Stimulated activated naive CD8-positive, alpha-beta T cell treated with anti-CD3 and anti-CD28 coated beads, Interleukin-15, amount 100 ng/mL, for 72 hours (primary cell): ENCODE data around the gene C5orf15.
"Not testable (repeated sequence)": the region's sequence is repeated elsewhere in the genome, so short reads cannot be mapped to it uniquely, and the experiment has no call there.

Source experiments
- ATAC-seq: fragments of 150-1000 bp; cut with Tn5 transposase; 2 replicates; pipeline ENCODE4 v1.10.0; 2021; ENCODE audit warnings: mild to moderate bottlenecking, moderate library complexity
- DNase-seq, 2 donors: peaks; one replicate each; pipeline ENCODE4 v3.0.0; 2021 to 2022
- H3K27ac Mint-ChIP-seq, 2 donors: one replicate each; pipeline ENCODE4 v1.8.0; 2022; ENCODE audit warnings: mild to moderate bottlenecking in 2 of 2, mixed read lengths in 2 of 2, moderate library complexity in 2 of 2
- H3K27me3 Mint-ChIP-seq: one replicate; pipeline ENCODE4 v1.8.0; 2022; ENCODE audit warnings: mixed read lengths
- H3K4me1 Mint-ChIP-seq: one replicate; pipeline ENCODE4 v1.8.0; 2022; ENCODE audit warnings: mild to moderate bottlenecking, mixed read lengths
- H3K4me3 Mint-ChIP-seq, 2 donors: one replicate each; pipeline ENCODE4 v1.8.0; 2022; ENCODE audit warnings: mild to moderate bottlenecking in 2 of 2, mixed read lengths in 2 of 2, moderate library complexity in 1 of 2
- H3K9me3 Mint-ChIP-seq, 2 donors: one replicate each; pipeline ENCODE4 v1.8.0; 2022; ENCODE audit warnings: mixed read lengths in 2 of 2

The C5orf15 gene

DNA sequence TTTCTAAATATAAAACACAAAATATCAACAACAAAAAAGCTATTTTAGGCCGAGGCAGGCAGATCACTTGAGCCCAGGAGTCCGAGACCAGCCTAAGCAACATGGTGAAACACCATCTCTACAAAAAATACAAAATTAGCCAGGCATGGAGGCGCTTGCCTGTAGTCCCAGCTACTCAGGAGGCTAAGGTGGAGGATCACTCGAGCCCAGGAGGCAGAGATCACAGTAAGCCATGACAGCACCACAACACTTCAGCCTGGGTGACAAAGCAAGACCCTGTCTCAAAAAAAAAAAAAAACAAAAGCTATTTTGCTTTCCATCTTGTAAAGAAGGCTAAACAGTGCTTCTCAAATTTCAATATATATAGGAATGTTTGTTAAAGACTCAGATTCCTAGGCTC, 11.3 kb downstream of the C5orf15 start:
- H3K4me3 Mint-ChIP-seq = peak overlapping the region; percentile 24 to 40
- H3K9me3 Mint-ChIP-seq = no peaks in the 10 kb centered on the region
- peak overlapping the region in 1 of 2 donors; percentile 84 for H3K27ac Mint-ChIP-seq
- DNase-seq (no peak), ATAC-seq (no peak)
- H3K4me1 Mint-ChIP-seq = peaks cover 36% of the 10 kb centered on the region
- no peaks in the 10 kb centered on the region for H3K27me3 Mint-ChIP-seq

DNA sequence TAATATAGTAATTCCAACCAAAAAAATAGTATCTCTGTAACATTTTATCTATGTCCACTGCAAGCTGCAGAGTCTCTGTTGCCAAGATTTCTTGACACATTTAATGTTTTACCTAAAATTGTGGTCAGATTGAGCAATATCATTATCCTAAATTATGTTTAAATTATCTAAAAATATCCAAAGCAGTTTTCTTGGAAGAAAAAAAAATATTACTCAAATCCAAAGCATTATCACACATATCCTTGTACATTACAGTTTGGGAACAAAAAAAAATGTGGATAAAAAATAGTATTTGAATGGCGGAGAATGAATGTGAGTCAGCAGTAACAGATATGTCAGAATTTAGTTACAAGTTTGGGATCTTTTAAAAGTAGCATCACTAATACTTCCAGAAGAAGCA, 12.2 kb downstream of the C5orf15 start:
- H3K9me3 Mint-ChIP-seq, ATAC-seq, H3K27ac Mint-ChIP-seq, DNase-seq, H3K27me3 Mint-ChIP-seq, H3K4me3 Mint-ChIP-seq: not testable (repeated sequence)
- H3K4me1 Mint-ChIP-seq = peaks cover 34% of the 10 kb centered on the region

DNA sequence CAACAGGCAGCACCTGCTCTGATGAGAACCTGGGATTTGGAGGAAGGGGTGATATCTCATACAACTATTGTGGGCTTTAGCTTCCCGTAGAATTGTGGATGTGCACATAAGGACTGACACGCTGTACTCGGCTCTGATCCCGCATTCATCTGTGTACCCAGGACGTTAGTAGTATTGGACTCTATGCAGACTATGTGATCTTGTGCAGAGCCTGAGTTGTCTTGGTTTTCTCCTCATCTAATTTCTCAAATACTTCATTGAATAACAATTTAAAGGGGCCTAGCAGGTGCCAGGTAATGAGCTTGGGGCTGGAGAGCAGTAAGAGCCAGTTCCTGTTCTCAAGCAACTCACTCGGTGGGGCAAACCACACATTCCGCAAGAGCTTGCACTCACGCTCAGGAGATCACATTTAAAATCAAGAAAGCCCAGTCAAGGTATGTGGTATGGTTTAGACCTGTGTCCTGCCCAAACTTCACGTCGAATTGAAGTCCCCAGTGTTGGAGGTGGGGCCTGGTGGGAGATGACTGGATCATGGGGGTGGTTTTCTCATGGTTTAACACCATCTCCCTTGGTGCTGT, 14.8 kb downstream of the C5orf15 start:
- no peaks in the 10 kb centered on the region for H3K9me3 Mint-ChIP-seq
- no peak for DNase-seq
- no peak for ATAC-seq
- H3K27ac Mint-ChIP-seq = peak overlapping the region in 1 of 2 donors; percentile 3
- no peaks in the 10 kb centered on the region for H3K27me3 Mint-ChIP-seq
- no peak overlapping the region for H3K4me3 Mint-ChIP-seq
- H3K4me1 Mint-ChIP-seq = peaks cover 28% of the 10 kb centered on the region

DNA sequence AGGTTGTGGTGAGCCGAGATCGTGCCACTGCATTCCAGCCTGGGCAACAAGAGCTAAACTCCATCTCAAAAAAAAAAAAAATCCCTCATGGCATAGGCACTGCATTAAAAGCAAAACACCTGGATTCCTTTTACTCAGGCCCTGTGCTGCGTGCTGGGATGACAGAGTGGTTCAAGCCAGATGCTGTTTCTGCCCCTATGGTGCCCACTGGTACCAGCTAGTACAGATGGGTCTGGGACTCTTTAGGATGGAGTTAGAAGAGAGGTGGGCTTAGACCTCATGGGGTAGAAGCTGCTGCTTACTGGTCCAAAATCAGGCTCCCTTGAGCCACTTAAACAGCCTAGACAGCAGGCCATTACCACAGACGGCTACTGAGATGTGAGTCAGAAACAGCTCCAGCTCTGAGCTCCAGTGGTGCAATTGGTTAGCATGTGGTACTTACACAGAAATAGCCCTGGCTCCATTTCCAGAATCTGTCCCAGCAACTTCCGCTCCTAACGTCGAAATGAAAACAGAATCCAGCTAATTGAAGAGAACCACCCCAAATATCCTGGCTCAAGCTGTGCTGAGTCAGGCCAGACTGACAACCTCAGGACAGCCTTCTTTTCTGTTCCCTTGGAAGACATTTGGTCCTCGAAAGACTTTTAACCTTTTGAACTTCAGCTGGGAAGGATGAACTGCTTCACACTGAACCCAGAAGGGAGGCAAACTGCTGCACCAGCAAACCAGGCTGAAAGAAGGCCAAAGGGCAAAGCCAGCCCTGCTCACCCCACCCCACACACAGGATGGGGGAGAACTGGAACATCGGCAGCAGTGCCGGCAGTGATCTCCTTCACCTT, 15.5 kb downstream of the C5orf15 start:
- no peaks in the 10 kb centered on the region for H3K27me3 Mint-ChIP-seq
- no peak overlapping the region for H3K27ac Mint-ChIP-seq
- no peak overlapping the region for H3K4me3 Mint-ChIP-seq
- no peak for DNase-seq
- no peaks in the 10 kb centered on the region for H3K9me3 Mint-ChIP-seq
- peak; percentile 16 for ATAC-seq
- peaks cover 26% of the 10 kb centered on the region for H3K4me1 Mint-ChIP-seq

DNA sequence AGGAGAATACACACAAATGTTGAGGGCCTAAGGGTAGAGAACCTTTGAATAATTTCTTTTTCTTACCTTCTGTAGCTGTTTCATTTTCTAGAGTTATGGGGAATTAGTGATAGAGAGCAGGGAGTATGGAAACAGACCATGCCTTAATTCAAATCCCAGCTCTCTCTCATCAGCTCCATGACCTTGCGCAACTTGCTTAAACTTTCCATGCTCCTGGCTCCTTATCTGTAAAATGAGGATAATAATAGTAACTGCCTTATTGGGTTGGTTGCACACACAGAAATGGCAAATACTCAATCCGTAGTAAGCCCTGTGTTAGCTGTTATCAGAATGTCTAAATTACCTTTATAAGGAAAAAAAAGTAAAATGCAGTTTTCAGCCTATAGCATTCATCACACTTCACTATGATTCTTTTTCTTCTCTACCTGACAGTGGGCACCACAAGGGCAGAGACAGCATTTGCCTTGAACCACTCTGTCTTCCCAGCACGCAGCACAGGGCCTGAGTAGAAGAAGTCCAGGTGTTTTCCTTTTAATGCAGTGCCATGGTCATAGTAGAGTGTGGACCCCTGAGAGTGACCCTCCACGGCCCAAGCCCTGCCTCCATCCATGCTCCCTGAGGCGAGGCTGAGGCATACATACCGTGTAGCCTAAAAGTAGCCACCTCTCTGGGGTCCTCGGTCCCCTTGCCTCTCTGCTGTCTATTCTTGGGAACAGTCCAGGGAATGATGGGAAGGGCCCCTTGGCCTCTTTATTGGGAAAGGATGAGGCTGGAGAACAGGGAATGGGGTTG, 17.4 kb downstream of the C5orf15 start:
- peaks cover 15% of the 10 kb centered on the region for H3K4me1 Mint-ChIP-seq
- H3K27me3 Mint-ChIP-seq = no peaks in the 10 kb centered on the region
- peak overlapping the region in 1 of 2 donors; percentile 57 for H3K27ac Mint-ChIP-seq
- ATAC-seq (no peak), DNase-seq (no peak)
- no peak overlapping the region for H3K4me3 Mint-ChIP-seq
- no peaks in the 10 kb centered on the region for H3K9me3 Mint-ChIP-seq

DNA sequence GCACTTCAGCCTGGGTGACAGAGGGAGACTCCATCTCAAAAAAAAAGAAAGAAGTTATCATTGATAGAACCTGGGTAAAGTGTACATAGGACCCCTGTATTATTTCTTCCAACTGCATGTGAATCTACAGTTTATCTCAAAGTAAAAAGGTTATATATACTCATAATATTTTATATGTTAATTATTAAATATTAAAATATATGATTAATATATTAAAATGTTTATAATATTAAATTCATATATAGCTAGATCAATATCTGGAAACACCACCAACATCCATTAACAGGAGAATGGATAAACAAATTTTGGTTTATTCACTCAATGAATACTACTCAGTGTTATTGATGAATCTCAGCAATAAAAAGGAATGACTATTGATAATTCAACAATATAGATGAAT, 19.7 kb downstream of the C5orf15 start:
- DNase-seq (no peak), ATAC-seq (no peak)
- no peak overlapping the region for H3K4me3 Mint-ChIP-seq
- H3K27ac Mint-ChIP-seq = no peak overlapping the region
- peaks cover 7% of the 10 kb centered on the region for H3K4me1 Mint-ChIP-seq
- no peaks in the 10 kb centered on the region for H3K27me3 Mint-ChIP-seq
- H3K9me3 Mint-ChIP-seq = no peaks in the 10 kb centered on the region

DNA sequence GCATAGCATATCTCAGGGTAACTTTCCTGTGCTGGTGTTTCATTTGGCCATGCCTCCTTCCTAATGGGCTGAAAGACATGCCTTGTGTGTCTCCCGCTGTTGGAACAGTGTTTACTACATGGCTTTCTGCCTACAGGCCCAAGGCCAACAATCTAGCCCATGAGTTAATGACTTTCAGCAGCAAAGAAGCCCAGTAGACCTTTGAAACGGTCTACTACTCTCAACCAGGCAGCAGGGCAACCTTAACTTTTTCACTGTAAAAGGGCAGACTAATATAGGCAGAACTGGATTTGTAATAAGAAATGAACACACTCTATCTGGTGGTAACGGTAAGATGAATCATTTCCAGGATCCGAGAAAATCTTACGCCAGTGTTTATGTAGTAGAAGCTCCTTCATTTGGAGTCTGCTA, 21.0 kb downstream of the C5orf15 start:
- H3K4me1 Mint-ChIP-seq = peaks cover 15% of the 10 kb centered on the region

DNA sequence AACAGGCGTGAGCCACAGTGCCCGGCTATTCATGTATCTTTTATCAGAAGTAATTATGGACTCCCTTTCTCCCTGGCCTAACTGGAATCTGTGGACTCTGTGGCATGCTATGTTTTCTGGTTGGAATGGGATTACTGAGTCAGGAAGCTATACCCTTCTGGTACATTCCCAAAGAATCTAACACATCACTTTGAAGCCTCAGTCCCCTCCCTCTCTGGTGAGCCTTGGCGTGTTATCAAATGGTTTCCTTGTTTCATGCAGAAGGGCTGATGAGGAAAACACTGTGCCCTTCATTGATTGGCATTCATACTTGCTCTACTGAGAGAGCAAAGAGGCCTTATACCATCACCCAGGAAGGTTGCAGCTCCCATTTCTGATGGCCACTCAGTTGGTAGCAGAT, 22.9 kb downstream of the C5orf15 start:
- DNase-seq = no peak
- ATAC-seq = no peak
- H3K4me3 Mint-ChIP-seq = no peak overlapping the region
- peaks cover 17% of the 10 kb centered on the region for H3K4me1 Mint-ChIP-seq
- H3K27ac Mint-ChIP-seq = no peak overlapping the region
- no peaks in the 10 kb centered on the region for H3K27me3 Mint-ChIP-seq
- no peaks in the 10 kb centered on the region for H3K9me3 Mint-ChIP-seq

More for the DNA sequence above, 21.0 kb downstream of the C5orf15 start:
- ATAC-seq (no peak), DNase-seq (no peak)
- H3K4me3 Mint-ChIP-seq = no peak overlapping the region
- no peak overlapping the region for H3K27ac Mint-ChIP-seq
- no peaks in the 10 kb centered on the region for H3K27me3 Mint-ChIP-seq
- H3K9me3 Mint-ChIP-seq = no peaks in the 10 kb centered on the region

DNA sequence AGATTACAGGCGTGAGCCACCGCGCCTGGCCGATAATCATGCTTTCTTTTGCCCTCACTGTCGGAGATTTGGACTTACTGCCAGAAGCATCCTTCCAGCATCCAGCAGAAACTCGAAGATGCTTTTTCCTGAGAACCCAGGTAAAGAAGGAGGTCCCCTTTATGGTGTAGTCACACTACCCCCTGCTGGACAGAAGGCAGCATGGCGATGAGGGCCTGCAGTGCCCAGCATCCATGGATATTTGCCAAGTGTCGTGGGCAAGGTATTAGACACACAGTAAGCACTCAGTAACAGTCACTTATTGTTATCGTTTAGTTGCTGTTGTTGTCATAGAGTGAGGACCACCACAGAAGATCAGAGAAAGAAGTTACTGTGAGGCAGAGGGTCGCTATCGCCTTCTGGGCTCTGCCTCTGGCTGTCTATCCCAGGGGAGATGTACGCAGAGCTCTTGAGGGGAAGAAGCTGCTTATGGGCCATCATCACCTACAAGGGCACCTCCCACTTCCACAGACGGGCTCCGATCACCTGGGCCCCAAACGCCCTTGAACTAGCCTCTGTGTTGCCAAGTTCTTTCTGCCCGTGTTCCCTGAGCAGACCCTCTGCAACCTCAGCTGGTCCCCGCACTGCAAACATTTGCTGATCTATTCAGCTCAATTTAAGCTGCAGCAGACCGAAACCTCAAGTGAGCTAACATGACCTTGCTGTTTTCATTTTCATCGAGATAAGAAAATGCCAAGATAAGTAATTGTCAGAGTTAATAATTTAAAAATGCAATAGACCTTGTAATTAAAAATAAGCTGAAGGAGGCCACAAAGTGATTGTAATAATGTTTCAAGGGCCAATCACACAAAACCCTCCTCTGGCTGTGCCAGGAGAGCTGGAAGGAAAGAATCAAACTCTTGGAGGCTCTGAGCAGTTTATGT, 23.9 kb downstream of the C5orf15 start:
- ATAC-seq (peak; percentile 81), DNase-seq (peak; percentile 45 to 63)
- H3K27ac Mint-ChIP-seq = no peak overlapping the region
- H3K4me3 Mint-ChIP-seq = no peak overlapping the region
- H3K4me1 Mint-ChIP-seq = peaks cover 18% of the 10 kb centered on the region
- no peaks in the 10 kb centered on the region for H3K9me3 Mint-ChIP-seq
- H3K27me3 Mint-ChIP-seq = no peaks in the 10 kb centered on the region

DNA sequence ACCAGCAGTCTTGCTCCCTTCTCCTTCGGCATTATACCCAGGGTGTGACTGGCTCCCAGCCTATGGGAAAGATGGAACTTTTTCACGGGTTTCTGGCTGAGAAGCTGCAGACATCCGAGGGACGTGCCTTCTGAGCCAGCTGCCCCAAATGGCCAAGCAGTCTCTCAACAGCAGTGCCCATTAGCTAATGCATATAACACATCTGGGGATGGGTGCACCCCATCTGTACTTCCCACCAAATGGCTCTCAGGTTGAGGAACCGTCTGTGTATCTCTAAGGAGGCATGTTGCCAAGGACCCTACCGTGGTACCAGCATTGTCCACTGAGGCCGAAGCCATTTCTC, 25.0 kb downstream of the C5orf15 start:
- Mint-ChIP-seq H3K27ac (peak overlapping the region in 1 of 2 donors; percentile 30), H3K4me1 (peaks cover 24% of the 10 kb centered on the region), H3K9me3 (no peaks in the 10 kb centered on the region), H3K4me3 (no peak overlapping the region), H3K27me3 (no peaks in the 10 kb centered on the region)
- ATAC-seq = no peak
- no peak for DNase-seq

DNA sequence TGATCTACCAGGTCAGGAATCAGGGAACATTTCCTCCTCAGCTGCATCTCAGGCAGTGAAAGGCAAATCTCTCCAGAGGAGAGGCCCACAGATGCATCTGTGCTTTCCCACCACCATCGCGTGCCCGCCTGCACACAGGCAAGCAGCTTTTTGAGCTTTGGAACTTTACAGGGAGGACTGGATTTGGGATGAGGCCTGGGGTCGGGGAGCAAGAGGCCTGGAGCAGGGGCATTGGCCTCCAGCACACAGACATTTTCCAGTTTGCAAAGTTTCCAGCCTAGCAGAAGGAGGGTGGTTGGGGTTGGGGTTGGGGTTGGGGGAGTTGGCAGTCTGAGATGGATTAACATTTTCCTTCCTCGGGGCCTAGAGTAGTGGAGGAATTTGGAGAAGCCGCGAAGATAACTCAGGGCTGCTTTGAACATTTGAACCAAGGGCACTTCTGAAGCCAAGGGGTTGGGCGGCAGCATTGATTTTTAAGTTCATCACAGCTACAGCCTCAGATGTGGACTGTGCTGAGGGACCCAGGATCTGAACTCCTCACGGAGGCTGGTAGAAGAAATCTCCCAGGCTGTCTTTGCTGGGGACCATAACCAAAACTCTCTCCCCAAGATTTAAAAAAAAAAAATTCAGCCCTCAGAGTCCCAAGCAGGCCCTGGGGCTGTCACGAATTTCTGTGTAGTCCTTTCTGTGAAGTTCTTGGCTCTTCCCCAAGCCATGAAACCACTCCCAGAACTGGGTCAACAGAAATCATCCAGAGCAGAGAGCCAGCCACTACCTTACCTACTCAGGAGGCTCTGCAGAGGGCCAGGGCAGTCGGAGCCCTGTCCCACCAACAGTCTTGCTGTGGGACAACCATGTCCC, 25.6 kb downstream of the C5orf15 start:
- Mint-ChIP-seq H3K27me3 (no peaks in the 10 kb centered on the region), H3K27ac (no peak overlapping the region), H3K4me1 (peaks cover 24% of the 10 kb centered on the region), H3K4me3 (no peak overlapping the region), H3K9me3 (no peaks in the 10 kb centered on the region)
- no peak for DNase-seq
- no peak for ATAC-seq

DNA sequence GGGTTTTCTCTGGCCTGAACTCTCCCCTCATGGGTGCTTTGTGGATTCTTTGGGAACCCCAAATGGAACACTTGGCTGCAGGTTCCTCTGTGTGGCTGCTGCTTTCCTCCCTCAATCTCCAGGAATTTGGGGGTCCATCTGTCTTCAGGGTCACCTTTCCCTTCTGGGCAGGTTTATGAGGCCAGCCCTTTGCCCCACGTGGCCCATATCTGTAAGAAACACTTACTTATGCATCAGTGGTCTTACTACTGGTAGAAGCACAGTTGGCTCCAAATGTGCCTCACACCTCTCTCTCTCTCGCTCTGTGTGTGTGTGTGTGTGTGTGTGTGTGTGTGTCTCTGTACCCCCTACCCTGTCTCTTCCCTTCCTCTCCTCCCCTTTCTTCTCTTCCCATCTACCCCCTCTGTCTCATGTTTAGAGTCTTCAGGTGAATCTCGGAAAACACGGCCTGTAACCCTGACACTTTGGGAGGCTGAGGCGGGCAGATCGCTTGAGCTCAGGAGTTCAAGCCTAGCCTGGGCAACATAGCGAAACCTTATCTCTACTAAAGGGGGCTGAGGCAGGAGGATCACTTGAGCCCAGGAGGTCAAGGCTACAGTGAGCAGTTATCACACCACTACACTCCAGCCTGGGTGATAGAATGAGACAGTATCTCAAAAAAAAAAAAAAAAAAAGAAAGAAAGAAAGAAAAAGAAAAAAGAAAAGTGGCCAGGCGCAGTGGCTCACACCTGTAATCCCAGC, 26.8 kb downstream of the C5orf15 start:
- Mint-ChIP-seq H3K4me3 (no peak overlapping the region), H3K27ac (peak overlapping the region in 1 of 2 donors; percentile 81), H3K27me3 (no peaks in the 10 kb centered on the region), H3K9me3 (peaks cover 0 to 3% of the 10 kb centered on the region in 2 donors), H3K4me1 (peaks cover 26% of the 10 kb centered on the region)
- DNase-seq (no peak), ATAC-seq (no peak)

DNA sequence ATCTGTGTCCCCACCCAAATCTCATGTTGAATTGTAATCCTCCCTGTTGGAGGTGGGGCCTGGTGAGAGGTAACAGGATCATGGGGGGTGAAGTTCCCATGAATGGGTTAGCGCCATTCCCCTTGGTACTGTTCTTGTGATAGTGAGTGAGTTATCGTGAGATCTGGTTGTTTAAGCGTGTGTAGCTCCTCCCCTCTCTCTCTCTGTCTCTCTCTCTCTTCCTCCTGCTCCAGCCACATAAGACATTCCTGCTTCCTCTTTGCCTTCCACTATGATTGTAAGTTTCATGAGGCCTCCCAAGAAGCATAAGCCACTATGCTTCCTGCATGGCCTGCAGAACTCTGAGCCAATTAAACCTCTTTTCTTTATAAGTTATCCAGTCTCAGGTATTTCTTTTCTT, 28.8 kb downstream of the C5orf15 start:
- no peak overlapping the region for H3K4me3 Mint-ChIP-seq
- ATAC-seq (no peak), DNase-seq (no peak)
- peaks cover 36% of the 10 kb centered on the region for H3K4me1 Mint-ChIP-seq
- H3K27me3 Mint-ChIP-seq = no peaks in the 10 kb centered on the region
- peaks cover 0 to 13% of the 10 kb centered on the region in 2 donors for H3K9me3 Mint-ChIP-seq
- no peak overlapping the region for H3K27ac Mint-ChIP-seq

DNA sequence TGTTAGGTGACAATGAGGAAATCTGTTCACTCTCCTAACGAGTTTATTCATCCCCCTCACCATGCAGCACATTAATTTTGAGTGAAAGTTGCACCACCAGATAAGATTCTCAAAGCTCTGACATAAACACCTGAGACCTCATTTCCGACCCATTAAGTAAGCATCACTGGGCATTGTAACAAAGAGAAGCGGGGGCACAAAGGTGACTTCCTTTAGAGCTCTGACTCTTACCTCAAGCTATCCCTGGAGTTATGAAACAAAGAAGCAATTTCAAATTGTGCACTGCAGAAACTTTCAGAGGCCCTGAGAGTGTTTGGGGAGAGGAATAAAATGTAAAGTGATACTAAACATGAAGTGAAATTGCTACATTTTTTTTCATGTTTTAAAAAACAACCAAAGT, 29.5 kb downstream of the C5orf15 start:
- ATAC-seq (no peak), DNase-seq (no peak)
- Mint-ChIP-seq H3K9me3 (peaks cover 0 to 13% of the 10 kb centered on the region in 2 donors), H3K4me3 (no peak overlapping the region), H3K4me1 (peaks cover 43% of the 10 kb centered on the region), H3K27ac (peak overlapping the region in 1 of 2 donors; percentile 64), H3K27me3 (no peaks in the 10 kb centered on the region)
